Coronary artery (tissue), 2 donors: Measurements from ENCODE around the gene CYGB.

ENCODE experiments used
- DNase-seq: peaks from one replicate; pipeline ENCODE4 v3.0.0-alpha.2; 2017; ENCODE audit warnings: low spot score
- H3K27ac ChIP-seq, 2 donors: fragments of 200-600 bp; sonication (generic); one replicate each; pipeline ENCODE4 v1.5.1; 2016 to 2019
- H3K4me3 ChIP-seq: fragments of 200-600 bp; sonication (generic); 2 replicates; pipeline ENCODE4 v1.5.1; 2016; ENCODE audit warnings: mild to moderate bottlenecking, moderate library complexity
- TF ChIP-seq, protein P1 (sequence below): fragments of 200-600 bp; sonication (generic); IDR thresholded peaks from one replicate; pipeline ENCODE4 v1.5.1; 2019; ENCODE audit warnings: antibody characterized with exemption

The CYGB gene

DNA sequence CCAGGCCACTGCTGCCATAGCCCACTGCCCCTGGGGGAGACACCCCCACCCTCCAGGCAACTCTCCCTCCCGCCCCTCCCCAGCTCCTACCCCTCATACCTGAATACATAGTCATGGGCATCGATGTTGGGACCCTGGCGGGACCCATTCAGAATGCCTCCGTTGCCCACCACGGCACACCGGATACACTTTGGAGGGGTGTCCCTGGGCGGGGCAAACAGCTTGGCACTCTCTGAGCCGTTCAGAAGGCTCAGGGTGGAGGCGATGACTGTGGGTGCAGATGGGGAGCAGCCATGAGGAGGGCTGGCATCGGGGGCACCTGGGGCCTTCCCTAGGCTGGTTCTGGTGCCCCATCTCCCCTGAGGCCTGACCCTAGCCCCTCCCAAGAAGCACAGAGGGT, 35.6 kb upstream of the CYGB start:
- no peak for DNase-seq
- Histone ChIP-seq H3K27ac (no peak overlapping the region), H3K4me3 (no peak overlapping the region)
- TF ChIP-seq, protein P1, sequence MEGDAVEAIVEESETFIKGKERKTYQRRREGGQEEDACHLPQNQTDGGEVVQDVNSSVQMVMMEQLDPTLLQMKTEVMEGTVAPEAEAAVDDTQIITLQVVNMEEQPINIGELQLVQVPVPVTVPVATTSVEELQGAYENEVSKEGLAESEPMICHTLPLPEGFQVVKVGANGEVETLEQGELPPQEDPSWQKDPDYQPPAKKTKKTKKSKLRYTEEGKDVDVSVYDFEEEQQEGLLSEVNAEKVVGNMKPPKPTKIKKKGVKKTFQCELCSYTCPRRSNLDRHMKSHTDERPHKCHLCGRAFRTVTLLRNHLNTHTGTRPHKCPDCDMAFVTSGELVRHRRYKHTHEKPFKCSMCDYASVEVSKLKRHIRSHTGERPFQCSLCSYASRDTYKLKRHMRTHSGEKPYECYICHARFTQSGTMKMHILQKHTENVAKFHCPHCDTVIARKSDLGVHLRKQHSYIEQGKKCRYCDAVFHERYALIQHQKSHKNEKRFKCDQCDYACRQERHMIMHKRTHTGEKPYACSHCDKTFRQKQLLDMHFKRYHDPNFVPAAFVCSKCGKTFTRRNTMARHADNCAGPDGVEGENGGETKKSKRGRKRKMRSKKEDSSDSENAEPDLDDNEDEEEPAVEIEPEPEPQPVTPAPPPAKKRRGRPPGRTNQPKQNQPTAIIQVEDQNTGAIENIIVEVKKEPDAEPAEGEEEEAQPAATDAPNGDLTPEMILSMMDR = no peak

- Histone ChIP-seq H3K27ac (no peak overlapping the region), H3K4me3 (no peak overlapping the region)
- TF ChIP-seq, protein P1 = no peak
- no peak for DNase-seq
Observed at GRCh38 chr17:76572201-76572910, 34.8 kb upstream of the CYGB start.

GRCh38 chr17:76570877-76571471, 33.5 kb upstream of the CYGB start:
- H3K27ac ChIP-seq = no peak overlapping the region
- TF ChIP-seq, protein P1 = no peak
- H3K4me3 ChIP-seq = no peak overlapping the region
- no peak for DNase-seq

- TF ChIP-seq, protein P1 = no peak
- no peak overlapping the region for H3K4me3 ChIP-seq
- DNase-seq = no peak
- H3K27ac ChIP-seq = no peak overlapping the region
Observed at GRCh38 chr17:76570457-76570856, 32.9 kb upstream of the CYGB start.

DNA sequence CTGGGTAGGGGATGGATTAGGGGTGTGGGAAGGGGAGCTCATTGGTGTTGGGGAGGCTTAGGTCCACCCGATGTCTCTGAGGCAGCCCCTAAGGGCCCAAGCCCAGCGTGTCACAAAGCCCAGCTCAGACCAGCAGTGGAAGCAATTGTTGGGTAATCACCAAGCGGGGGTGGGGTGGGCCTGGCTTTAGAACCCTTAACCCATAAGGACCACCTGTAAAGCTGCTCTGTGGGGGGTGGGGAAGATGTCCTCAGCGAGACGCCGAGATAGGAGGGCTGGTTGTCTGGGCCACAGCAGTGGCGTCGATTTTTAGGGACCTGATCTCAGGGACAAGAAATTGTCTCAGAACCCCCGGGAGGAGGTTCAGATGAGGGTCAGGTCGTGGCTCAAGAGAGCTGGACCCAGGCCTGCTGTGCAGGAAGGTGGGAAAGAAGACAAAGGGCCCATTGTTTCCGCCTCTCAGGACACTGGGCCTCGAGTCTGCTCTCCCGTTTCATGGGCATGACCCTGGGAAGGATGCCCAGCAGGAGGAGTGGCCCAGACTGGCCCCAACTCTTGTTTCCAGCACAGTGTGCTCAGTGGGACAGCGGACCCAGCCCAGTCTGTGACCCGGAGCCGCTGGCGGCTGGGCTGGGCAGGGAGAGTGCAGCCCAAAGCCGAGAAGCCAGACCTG, 32.2 kb upstream of the CYGB start:
- TF ChIP-seq, protein P1 = no peak
- no peak overlapping the region for H3K27ac ChIP-seq
- no peak for DNase-seq
- H3K4me3 ChIP-seq = no peak overlapping the region

GRCh38 chr17:76568811-76569221, 31.3 kb upstream of the CYGB start:
- Histone ChIP-seq H3K4me3 (no peak overlapping the region), H3K27ac (no peak overlapping the region)
- TF ChIP-seq, protein P1 = no peak
- DNase-seq = no peak
